IMR-90 (cell line): Measurements from ENCODE around the gene MYOM1. TPM values are rescaled to one million over a fixed set of nuclear protein-coding genes. Genes with fewer than 3 reads are reported as not detected.
A peak's percentile ranks its signal among the peaks of the same experiment; 100 is the strongest.

Experiments used
- ATAC-seq: fragments of 200-7000 bp; cut with Tn5 transposase; 2 replicates; pipeline ENCODE4 v1.9.1; 2020; ENCODE audit warnings: low read depth, mild to moderate bottlenecking, moderate library complexity
- BruUV-seq: library from RNA; stranded (reverse); fragments of 400-500 nt; replicated peaks from 2 replicates; lab custom pipeline; 2021; lab: Mats Ljungman, UMichigan
- CTCF ChIA-PET: fragments of 300-600 bp; formaldehyde crosslinking; extraction: SDS; loops from one replicate; lab custom pipeline; 2021; ENCODE audit warnings: antibody characterized with exemption; lab: Yijun Ruan, JAX
- POLR2A ChIA-PET: fragments of 300-600 bp; sonication (Branson Sonifier 250); formaldehyde crosslinking; loops from one replicate; lab custom pipeline; 2022; ENCODE audit warnings: antibody characterized with exemption; ENCODE audit not compliant: unreplicated experiment; lab: Charles Lee
- DNase-seq: peaks from one replicate; pipeline ENCODE4 v3.0.0; 2013
- H2AFZ ChIP-seq: replicated peaks from 2 replicates; pipeline ENCODE3; 2013; ENCODE audit warnings: low read length, mild to moderate bottlenecking; ENCODE audit not compliant: poor library complexity
- H2AK5ac ChIP-seq: 2 replicates; pipeline ENCODE4 v1.6.1; 2013; ENCODE audit warnings: low read depth, low read length, inconsistent platforms
- H2AK9ac ChIP-seq: replicated peaks from 2 replicates; pipeline ENCODE3; 2013; ENCODE audit warnings: mild to moderate bottlenecking, low read depth, low read length, moderate library complexity; ENCODE audit not compliant: poor library complexity
- H2BK120ac ChIP-seq: 2 replicates; pipeline ENCODE4 v1.6.1; 2013; ENCODE audit warnings: low read depth, low read length, inconsistent platforms
- H2BK15ac ChIP-seq: 3 replicates; pipeline ENCODE4 v1.6.1; 2013; ENCODE audit warnings: low read depth, low read length, inconsistent platforms
- H2BK20ac ChIP-seq: 2 replicates; pipeline ENCODE4 v1.6.1; 2013; ENCODE audit warnings: low read depth, mild to moderate bottlenecking, inconsistent platforms, low read length, moderate library complexity
- H2BK5ac ChIP-seq: 2 replicates; pipeline ENCODE4 v1.6.1; 2013; ENCODE audit warnings: mild to moderate bottlenecking, low read depth, low read length, inconsistent platforms; ENCODE audit not compliant: poor library complexity, severe bottlenecking
- H3K14ac ChIP-seq: replicated peaks from 2 replicates; pipeline ENCODE4 v1.6.1; 2013; ENCODE audit warnings: low read depth, low read length, inconsistent platforms
- H3K18ac ChIP-seq: 2 replicates; pipeline ENCODE4 v1.6.1; 2013; ENCODE audit warnings: low read depth, low read length, control low read depth
- H3K23ac ChIP-seq: 2 replicates; pipeline ENCODE4 v1.6.1; 2013; ENCODE audit warnings: low read depth, low read length, inconsistent platforms
- H3K27ac ChIP-seq: 2 replicates; pipeline ENCODE4 v1.5.1; 2013; ENCODE audit warnings: mild to moderate bottlenecking, control low read depth, low read length; ENCODE audit not compliant: insufficient read depth
- H3K27me3 ChIP-seq: 2 replicates; pipeline ENCODE4 v1.6.1; 2013; ENCODE audit warnings: low read length; ENCODE audit not compliant: control insufficient read depth, insufficient read depth
- H3K36me3 ChIP-seq: 2 replicates; pipeline ENCODE4 v1.6.1; 2013; ENCODE audit warnings: low read length, mixed read lengths; ENCODE audit not compliant: control insufficient read depth, insufficient read depth
- H3K4ac ChIP-seq: 2 replicates; pipeline ENCODE4 v1.6.1; 2013; ENCODE audit warnings: low read depth, low read length, inconsistent platforms
- H3K4me1 ChIP-seq: 2 replicates; pipeline ENCODE4 v1.6.1; 2013; ENCODE audit warnings: low read length, mixed read lengths; ENCODE audit not compliant: control insufficient read depth, insufficient read depth
- H3K4me2 ChIP-seq: 2 replicates; pipeline ENCODE4 v1.6.1; 2013; ENCODE audit warnings: low read depth, mild to moderate bottlenecking, control low read depth, low read length, moderate library complexity
- H3K4me3 ChIP-seq: 2 replicates; pipeline ENCODE4 v1.5.1; 2013; ENCODE audit warnings: low read depth, mild to moderate bottlenecking, control low read depth, low read length, moderate library complexity; ENCODE audit not compliant: insufficient read depth
- H3K56ac ChIP-seq: 2 replicates; pipeline ENCODE4 v1.6.1; 2013; ENCODE audit warnings: low read length, inconsistent platforms; ENCODE audit not compliant: insufficient read depth; ENCODE audit errors: extremely low read depth
- H3K79me1 ChIP-seq, 2 experiments: 2 replicates each; pipeline ENCODE4 v1.6.1; 2013; ENCODE audit warnings: low read length in 2 of 2, inconsistent platforms in 1 of 2, low read depth in 1 of 2
- H3K9ac ChIP-seq: 2 replicates; pipeline ENCODE4 v1.6.1; 2013; ENCODE audit warnings: low read depth, low read length, control low read depth
- H3K9me1 ChIP-seq: 2 replicates; pipeline ENCODE4 v1.6.1; 2013; ENCODE audit warnings: low read length, inconsistent platforms; ENCODE audit not compliant: insufficient read depth
- H3K9me3 ChIP-seq: 2 replicates; pipeline ENCODE4 v1.6.1; 2013; ENCODE audit warnings: low read length; ENCODE audit not compliant: control insufficient read depth, insufficient read depth
- H4K20me1 ChIP-seq: 2 replicates; pipeline ENCODE4 v1.6.1; 2013; ENCODE audit warnings: low read length, inconsistent platforms; ENCODE audit not compliant: insufficient read depth
- H4K5ac ChIP-seq: 2 replicates; pipeline ENCODE4 v1.6.1; 2013; ENCODE audit warnings: mild to moderate bottlenecking, low read depth, low read length, control low read depth
- H4K8ac ChIP-seq, 2 experiments: 2 replicates each; pipeline ENCODE4 v1.6.1; 2013; ENCODE audit warnings: low read depth in 2 of 2, low read length in 2 of 2, control low read depth in 1 of 2, inconsistent platforms in 1 of 2
- H4K91ac ChIP-seq: 2 replicates; pipeline ENCODE4 v1.6.1; 2013; ENCODE audit warnings: low read depth, low read length, inconsistent platforms; ENCODE audit not compliant: insufficient read depth
- CEBPB ChIP-seq: IDR thresholded peaks from 2 replicates; pipeline ENCODE4 v1.6.1; 2012; ENCODE audit warnings: low read depth, low read length, improper control_type of control experiment
- CHD1 ChIP-seq: IDR thresholded peaks from 2 replicates; pipeline ENCODE4 v1.6.1; 2012; ENCODE audit warnings: low read depth, low read length, improper control_type of control experiment
- ELK1 ChIP-seq: fragments of 150-350 bp; IDR thresholded peaks from 2 replicates; pipeline ENCODE4 v1.6.1; 2016; ENCODE audit warnings: low read depth, mild to moderate bottlenecking, low read length, moderate library complexity, borderline replicate concordance
- FOS ChIP-seq: fragments of 150-350 bp; IDR thresholded peaks from 2 replicates; pipeline ENCODE4 v1.6.1; 2016; ENCODE audit warnings: low read depth, low read length
- MAZ ChIP-seq: IDR thresholded peaks from 2 replicates; pipeline ENCODE4 v1.6.1; 2012; ENCODE audit warnings: low read depth, mild to moderate bottlenecking, low read length, improper control_type of control experiment, moderate library complexity, borderline replicate concordance
- MXI1 ChIP-seq: IDR thresholded peaks from 2 replicates; pipeline ENCODE4 v1.6.1; 2012; ENCODE audit warnings: low read depth, mild to moderate bottlenecking, low read length, moderate library complexity, borderline replicate concordance
- RAD21 ChIP-seq: IDR thresholded peaks from 2 replicates; pipeline ENCODE4 v1.6.1; 2012; ENCODE audit warnings: low read length, improper control_type of control experiment
- RCOR1 ChIP-seq: IDR thresholded peaks from 2 replicates; pipeline ENCODE4 v1.6.1; 2012; ENCODE audit warnings: mild to moderate bottlenecking, low read length, improper control_type of control experiment; ENCODE audit not compliant: insufficient replicate concordance
- SMC3 ChIP-seq: fragments of 150-350 bp; IDR thresholded peaks from 2 replicates; pipeline ENCODE4 v1.6.1; 2016; ENCODE audit warnings: low read depth, mild to moderate bottlenecking, antibody characterized with exemption, low read length, moderate library complexity
- USF2 ChIP-seq: fragments of 150-350 bp; IDR thresholded peaks from 2 replicates; pipeline ENCODE4 v1.6.1; 2017; ENCODE audit warnings: mild to moderate bottlenecking, antibody characterized with exemption, low read length, low read depth
- WGBS, 2 experiments: methylation state at CpG; one replicate each; pipeline versions ENCODE4 v1.1.5 to v1.1.7; 2013; ENCODE audit warnings: missing lambda C conversion rate in 2 of 2; ENCODE audit not compliant: insufficient read length in 1 of 2; ENCODE audit errors: extremely low coverage in 2 of 2; 5-methylcytosine and 5-hydroxymethylcytosine counted together
- dilution Hi-C: fragments of 300-500 bp; cut with HindIII; formaldehyde crosslinking; loops from one replicate; pipeline ENCODE4 v1.14.3; 2018; ENCODE audit warnings: low sequenced_read_pairs; ENCODE audit not compliant: unreplicated experiment
- in situ Hi-C: fragments of 300-500 bp; cut with MboI; formaldehyde crosslinking; loops from 3 replicates; pipeline ENCODE4 v1.14.3; 2019; ENCODE audit warnings: low sequenced_read_pairs, inconsistent platforms, mixed read lengths
- intact Hi-C: fragments of 100-400 bp; cut with micrococcal nuclease; formaldehyde crosslinking; loops from 2 replicates; pipeline ENCODE4 v1.10.0; 2022
- polyA plus RNA-seq, 3 experiments: library from polyadenylated mRNA; depleted of rRNA; stranded (reverse); fragments of >200 nt; gene quantifications; 2 replicates each; pipeline ENCODE4 v1.2.3, GENCODE V29; 2012; ENCODE audit warnings: low replicate concordance in 1 of 3
- total RNA-seq: library from RNA; depleted of rRNA; stranded (reverse); fragments of >200 nt; gene quantifications from 2 replicates; pipeline ENCODE4 v1.2.3, GENCODE V29; 2012
- TF ChIP-seq, protein P1 (sequence below): conservative IDR thresholded peaks from 2 replicates; pipeline ENCODE4 v1.5.1; 2012; ENCODE audit warnings: mild to moderate bottlenecking, low read depth, low read length, improper control_type of control experiment

The MYOM1 gene
- total and polyA plus RNA-seq, 2 of the 4 experiments (the other 2 are of a cell fraction): under 0.01 to 0.10 TPM

DNA sequence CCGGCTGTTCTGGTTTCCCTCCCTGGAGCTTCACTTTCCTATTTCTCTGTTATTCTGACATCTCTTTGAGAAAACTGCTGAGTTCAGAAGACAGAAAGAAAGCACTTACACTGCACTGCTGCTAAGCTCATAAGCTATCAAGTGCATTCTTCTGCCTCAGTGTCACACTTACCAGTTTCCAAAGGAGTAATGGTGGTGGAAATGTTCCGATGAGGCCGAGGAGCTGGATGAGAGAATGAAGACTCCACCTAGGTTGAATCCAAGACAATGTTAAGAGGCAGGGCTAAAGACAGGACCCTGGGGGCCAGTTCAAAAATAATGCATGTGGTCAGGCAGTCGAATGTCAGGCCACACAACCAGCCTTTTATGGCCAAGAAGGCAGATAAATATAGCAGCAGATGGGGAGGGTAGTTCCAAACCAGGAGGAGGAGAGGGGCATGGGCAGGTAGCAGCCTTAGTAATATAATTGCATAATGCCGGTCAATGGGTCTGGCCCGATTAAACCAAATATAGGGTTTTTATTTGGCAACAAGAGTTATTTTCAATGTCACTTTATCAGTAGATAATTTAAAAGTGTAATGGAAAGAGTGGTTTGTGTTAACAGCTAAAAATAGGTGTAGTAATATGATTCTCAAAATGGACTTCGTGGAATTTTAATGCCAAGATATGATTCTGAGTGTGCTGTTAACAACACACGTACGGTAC is at the start of gene MYOM1 (continued):
- no peak for TF ChIP-seq USF2

DNA sequence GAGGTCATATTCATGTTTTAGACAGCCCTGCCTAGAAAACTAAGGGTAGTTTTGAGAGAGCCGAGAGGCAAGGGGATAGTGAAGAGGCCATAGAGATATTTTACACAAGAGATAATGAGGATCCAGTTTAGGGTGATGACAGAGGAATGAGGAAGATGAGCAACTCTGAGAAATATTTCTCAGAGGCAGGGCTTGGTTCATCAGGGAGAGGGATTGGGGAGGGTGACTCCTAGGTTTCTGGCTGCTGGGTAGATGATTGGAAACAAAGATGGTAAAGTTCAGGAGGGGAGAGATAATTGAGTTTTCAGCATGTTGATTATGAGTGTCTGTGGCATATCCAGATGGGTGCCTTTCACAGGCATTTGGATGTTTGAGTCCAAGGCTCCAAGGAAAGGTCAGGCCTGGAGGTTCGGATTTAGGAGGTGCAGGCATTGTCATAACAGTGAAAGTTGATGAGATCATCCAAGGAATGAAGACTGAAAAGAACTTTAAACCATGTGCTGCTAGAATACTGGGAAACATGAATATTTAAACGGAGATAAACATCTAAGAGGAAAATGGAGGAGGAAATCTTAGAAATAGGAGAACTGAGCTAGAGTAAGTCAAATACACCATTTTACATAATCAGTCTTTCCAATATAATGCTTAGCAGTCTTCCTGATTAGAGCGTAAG is 49.6 kb upstream of the MYOM1 start:
- Histone ChIP-seq H4K91ac (no peak overlapping the region), H2AK5ac (no peak overlapping the region), H2AK9ac (no peak overlapping the region), H3K4me3 (no peak overlapping the region), H3K9me3 (no peaks in the 10 kb centered on the region), H3K23ac (peak overlapping the region; percentile 94; the same call in 1 of the 2 replicates), H2BK20ac (no peak overlapping the region), H4K8ac (no peak overlapping the region), H3K18ac (no peak overlapping the region), H2BK120ac (no peak overlapping the region), H3K4me1 (peaks cover 13% of the 10 kb centered on the region), H4K20me1 (peaks cover 95% of the 10 kb centered on the region), H3K27ac (no peak overlapping the region), H3K4me2 (peak overlapping the region; percentile 65), H3K4ac (no peak overlapping the region), H3K9me1 (peaks cover 32% of the 10 kb centered on the region), H3K27me3 (no peaks in the 10 kb centered on the region), H2BK5ac (peak overlapping the region; percentile 55), H3K79me1 (peaks cover 9 to 81% of the 10 kb centered on the region in 2 experiments), H3K14ac (0 out of 2 replicates have a peak overlapping the region, but pooled peaks have one; percentile 72), H3K56ac (no peak overlapping the region), H4K5ac (no peak overlapping the region), H3K9ac (no peak overlapping the region), H3K36me3 (peaks cover 11% of the 10 kb centered on the region), H2BK15ac (no peak overlapping the region), H2AFZ (no peak overlapping the region)
- no TSS peak for BruUV-seq
- DNase-seq: no peak
- ChIA-PET POLR2A (no interaction called here), CTCF (no interaction called here)
- 74% methylated on average over 3 of the region's 4 CpGs; no CpG with 5 or more reads in 1 of the 2 experiments for WGBS, 2 experiments
- in situ Hi-C loops (no loop called here), intact Hi-C loops (no loop called here), dilution Hi-C loops (no loop called here)
- ATAC-seq: peak; percentile 56
- TF ChIP-seq, protein P1, sequence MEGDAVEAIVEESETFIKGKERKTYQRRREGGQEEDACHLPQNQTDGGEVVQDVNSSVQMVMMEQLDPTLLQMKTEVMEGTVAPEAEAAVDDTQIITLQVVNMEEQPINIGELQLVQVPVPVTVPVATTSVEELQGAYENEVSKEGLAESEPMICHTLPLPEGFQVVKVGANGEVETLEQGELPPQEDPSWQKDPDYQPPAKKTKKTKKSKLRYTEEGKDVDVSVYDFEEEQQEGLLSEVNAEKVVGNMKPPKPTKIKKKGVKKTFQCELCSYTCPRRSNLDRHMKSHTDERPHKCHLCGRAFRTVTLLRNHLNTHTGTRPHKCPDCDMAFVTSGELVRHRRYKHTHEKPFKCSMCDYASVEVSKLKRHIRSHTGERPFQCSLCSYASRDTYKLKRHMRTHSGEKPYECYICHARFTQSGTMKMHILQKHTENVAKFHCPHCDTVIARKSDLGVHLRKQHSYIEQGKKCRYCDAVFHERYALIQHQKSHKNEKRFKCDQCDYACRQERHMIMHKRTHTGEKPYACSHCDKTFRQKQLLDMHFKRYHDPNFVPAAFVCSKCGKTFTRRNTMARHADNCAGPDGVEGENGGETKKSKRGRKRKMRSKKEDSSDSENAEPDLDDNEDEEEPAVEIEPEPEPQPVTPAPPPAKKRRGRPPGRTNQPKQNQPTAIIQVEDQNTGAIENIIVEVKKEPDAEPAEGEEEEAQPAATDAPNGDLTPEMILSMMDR: no peak
- no peak for TF ChIP-seq RCOR1
- no peak for TF ChIP-seq MAZ
- no peak for TF ChIP-seq CHD1
- no peak for TF ChIP-seq MXI1
- TF ChIP-seq RAD21: no peak
- no peak for TF ChIP-seq ELK1
- no peak for TF ChIP-seq FOS
- no peak for TF ChIP-seq CEBPB
- TF ChIP-seq SMC3: no peak
